T-helper 2 cell (primary cell): ENCODE results near the gene TXNDC15.
A peak's percentile ranks its signal among the peaks of the same experiment; 100 is the strongest.
"Not testable (repeated sequence)": the region's sequence is repeated elsewhere in the genome, so short reads cannot be mapped to it uniquely, and the experiment has no call there.

Experiments
- DNase-seq, 5 experiments: peaks; one replicate each; pipeline versions ENCODE4 v3.0.0 to v3.0.0-alpha.2; 2012 to 2022
- total RNA-seq, 2 donors: gene quantifications; one replicate each; lab custom pipeline; 2026; lab: John Stamatoyannopoulos, UW

TXNDC15 gene, protein sequence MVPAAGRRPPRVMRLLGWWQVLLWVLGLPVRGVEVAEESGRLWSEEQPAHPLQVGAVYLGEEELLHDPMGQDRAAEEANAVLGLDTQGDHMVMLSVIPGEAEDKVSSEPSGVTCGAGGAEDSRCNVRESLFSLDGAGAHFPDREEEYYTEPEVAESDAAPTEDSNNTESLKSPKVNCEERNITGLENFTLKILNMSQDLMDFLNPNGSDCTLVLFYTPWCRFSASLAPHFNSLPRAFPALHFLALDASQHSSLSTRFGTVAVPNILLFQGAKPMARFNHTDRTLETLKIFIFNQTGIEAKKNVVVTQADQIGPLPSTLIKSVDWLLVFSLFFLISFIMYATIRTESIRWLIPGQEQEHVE
- 29.2 to 32.4 reads per million in 2 donors for total RNA-seq

DNA sequence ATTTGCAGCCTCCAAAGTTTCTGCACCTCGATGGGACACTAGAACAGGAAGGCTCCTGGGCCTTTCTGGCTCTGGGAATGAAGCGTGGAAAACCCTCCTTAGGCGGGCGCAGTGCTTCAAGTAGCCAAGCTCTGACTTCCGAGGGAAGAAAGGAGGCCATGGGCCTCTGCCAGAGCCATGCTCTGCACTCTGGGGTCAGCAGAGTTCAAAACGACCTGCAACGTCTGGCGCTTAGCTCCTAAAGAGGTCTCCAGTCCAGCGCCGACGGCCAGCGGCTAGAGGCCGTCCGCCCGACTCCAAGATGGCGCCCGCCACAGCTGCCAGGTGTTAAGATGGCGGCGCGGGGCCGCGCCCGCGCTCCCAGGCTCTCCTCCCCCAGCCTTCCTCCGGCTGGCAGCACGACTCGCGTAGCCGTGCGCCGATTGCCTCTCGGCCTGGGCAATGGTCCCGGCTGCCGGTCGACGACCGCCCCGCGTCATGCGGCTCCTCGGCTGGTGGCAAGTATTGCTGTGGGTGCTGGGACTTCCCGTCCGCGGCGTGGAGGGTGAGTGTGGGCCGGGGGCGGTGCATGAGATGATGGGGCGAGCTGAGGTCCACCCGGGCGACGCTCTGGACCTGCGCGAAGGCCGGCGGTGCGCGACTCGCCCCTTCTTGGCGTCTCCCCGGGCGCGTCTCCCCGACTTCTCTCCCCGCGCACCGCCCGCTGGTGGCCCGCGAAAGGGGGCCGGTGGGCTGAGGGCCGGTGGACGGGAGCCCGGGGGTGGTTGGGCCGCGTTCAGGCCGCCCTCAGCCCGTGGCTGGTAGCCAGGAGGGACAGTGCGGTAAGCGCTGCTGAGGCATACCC, at the start of gene TXNDC15:
Gene TXNDC15 (plus strand): TSS at position 385 of the 844 bp plus-strand sequence. CDS start 57 bp downstream, at position 442.
- peak; percentile 63 to 89 (median 74) for DNase-seq

- DNase-seq, result no peak
Measured at GRCh38 chr5:134824681-134825080, 49.5 kb upstream of the TXNDC15 start.

- DNase-seq, result no peak
Measured at GRCh38 chr5:134825212-134825611, 49.0 kb upstream of the TXNDC15 start.

- no peak for DNase-seq
Measured at GRCh38 chr5:134833340-134834032, 40.7 kb upstream of the TXNDC15 start.

- no peak for DNase-seq
Measured at GRCh38 chr5:134835623-134836022, 38.5 kb upstream of the TXNDC15 start.

- DNase-seq, result no peak
Measured at GRCh38 chr5:134837530-134838181, 36.5 kb upstream of the TXNDC15 start.

DNA sequence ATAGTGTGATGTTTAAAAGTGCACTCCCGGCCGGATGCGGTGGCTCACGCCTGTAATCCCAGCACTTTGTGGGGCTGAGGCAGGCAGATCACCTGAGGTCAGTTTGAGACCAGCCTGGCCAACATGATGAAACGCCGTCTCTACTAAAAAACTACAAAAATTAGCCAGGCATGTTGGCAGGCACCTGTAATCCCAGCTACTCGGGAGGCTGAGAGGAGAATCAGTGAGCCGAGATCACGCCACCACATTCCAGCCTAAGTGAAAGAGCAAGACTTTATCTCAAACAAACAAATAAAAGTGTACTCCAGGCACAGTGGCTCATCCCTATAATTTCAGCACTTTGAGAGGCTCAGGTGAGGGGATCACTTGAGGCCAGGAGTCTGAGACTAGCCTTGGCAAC, 35.8 kb upstream of the TXNDC15 start:
- DNase-seq, result not testable (repeated sequence)

DNA sequence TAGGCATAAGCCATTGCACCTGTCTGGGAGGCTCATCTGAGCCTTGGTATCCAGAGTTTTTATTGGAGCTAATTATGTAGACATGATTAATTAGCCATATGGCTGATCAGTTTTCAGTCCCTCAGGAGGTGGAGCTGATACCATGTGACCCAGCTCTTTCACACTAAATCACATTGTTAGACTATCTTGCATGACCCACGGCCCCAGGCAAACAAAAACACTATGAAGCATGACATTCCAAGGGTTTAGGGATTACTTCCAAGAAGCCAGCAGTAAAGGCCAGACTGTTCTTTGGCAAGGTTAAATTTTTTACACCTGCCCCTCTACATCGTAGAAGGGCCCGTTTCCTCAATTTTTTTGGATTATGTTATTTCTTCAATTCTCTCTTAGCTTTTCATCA, 33.4 kb upstream of the TXNDC15 start:
- no peak for DNase-seq

- DNase-seq, result no peak
Measured at GRCh38 chr5:134844252-134844651, 29.9 kb upstream of the TXNDC15 start.

GRCh38 chr5:134845335-134845851, 28.8 kb upstream of the TXNDC15 start:
- DNase-seq, result no peak

- DNase-seq, result peak; percentile 74 to 98 (median 87)
Measured at GRCh38 chr5:134845852-134846640, 28.1 kb upstream of the TXNDC15 start, which contains the start of gene C5orf24. TSS of gene C5orf24 (plus strand) at chr5:134845968. CDS start at chr5:134854901, 8,933 bp downstream.

DNA sequence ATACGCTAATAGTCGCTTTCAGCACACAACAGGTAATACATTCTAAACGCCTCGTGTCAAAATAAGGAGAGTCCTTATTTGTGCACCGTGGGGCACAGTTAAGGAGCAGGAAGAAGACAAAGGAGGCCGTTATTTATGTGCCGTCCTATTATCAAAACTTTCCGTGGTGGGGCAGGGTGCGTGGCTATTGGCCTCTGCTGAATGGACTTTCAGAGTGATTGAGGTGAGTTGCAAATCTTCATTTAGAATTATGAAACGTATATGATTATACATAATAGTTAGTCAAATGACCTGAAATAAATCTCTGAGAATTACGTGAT, 27.6 kb upstream of the TXNDC15 start:
- DNase-seq, result peak in 1 of 5 experiments; percentile 53

- not testable (repeated sequence) for DNase-seq
Measured at GRCh38 chr5:134849434-134849933, 24.7 kb upstream of the TXNDC15 start.

GRCh38 chr5:134851307-134851923, 22.8 kb upstream of the TXNDC15 start:
- DNase-seq, result peak in 1 of 5 experiments; percentile 35

GRCh38 chr5:134856465-134856864, 17.7 kb upstream of the TXNDC15 start:
- not testable (repeated sequence) for DNase-seq

- no peak for DNase-seq
Measured at GRCh38 chr5:134857401-134857800, 16.8 kb upstream of the TXNDC15 start.

- no peak for DNase-seq
Measured at GRCh38 chr5:134864707-134865106, 9.5 kb upstream of the TXNDC15 start.

DNA sequence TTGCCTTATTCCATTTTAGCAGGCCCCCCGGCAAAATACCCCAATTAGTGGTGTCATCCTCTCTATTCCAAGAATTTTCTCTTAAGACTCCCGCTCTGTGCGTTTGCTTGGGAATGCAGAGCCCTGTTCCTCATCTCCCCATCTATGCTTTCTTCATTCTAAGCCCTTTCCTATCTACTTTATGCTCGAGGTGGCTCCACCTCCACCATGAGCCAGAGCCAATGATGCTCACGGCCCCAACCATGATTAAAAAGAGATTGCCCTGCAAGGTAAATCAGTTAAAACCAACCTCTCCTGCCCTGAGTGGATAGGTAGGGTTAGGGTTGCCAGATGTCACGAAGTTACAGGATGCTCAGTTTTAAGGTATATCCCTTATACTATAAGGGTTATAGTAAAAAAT, 677 bp upstream of the TXNDC15 start:
- DNase-seq, result peak in 1 of 5 experiments; percentile 64

DNA sequence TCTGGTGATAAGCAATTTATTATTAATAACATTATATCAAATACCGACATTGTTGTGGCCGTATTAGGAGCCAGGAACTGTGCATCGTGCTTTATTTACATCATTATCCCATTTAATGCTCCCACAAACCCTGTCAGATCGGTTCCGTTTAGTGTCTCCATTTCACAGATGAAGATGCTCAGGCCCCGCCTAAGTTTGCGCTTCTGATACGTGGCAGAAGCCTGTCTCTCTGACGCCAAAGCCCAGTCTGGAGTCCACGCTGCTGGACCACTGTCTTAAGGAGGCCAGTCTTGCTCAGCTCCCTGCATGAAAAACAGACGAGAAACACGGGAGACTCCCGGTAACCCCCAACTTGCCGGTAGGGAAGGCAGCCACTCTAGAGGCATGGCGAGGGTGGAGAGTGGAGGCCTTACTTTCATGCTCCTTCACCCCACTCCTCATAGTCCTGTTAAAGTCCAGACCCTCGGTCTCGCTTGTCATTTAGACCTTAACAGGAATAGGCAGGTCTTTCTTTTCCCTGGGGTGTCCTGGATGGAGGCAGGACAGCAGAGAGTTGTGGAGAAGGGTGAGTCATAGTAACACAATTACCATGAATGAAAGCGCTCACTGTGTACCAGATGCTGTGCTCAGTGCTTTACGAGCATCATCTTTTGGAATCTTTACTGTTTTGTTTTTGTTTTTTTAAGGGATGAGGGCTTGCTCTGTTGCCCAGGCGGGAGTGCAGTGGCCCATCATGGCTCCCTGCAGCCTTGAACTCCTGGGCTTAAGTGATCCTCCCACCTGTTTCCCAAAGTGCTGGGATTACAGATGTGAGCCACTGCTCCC, 872 bp downstream of the TXNDC15 start:
- peak in 2 of 5 experiments; percentile 6 to 71 for DNase-seq

DNA sequence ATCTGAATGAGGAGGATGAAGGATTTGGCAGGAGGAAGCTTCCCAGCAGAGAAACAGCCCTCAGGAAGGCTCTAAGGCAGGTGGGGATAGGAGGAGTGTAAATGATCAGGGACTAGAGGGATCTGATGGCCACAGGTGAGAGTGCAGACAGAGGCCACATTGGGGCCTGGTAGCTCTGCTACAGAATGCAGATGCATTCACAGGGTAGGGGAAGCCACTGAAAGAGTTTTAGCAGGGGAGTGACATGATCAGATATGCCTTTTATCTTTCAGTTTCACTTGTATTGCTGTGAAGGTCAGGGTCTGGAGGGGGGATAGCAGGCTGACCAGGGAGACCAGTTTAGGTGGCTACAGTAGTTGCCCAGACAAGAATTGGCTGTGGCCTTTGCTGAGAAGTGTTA, 3.0 kb downstream of the TXNDC15 start:
- DNase-seq, result peak in 1 of 5 experiments; percentile 63
